Lower leg skin (tissue), 4 donors: ENCODE results near the gene PTK7. TPM values are rescaled to one million over a fixed set of nuclear protein-coding genes. Genes with fewer than 3 reads are reported as not detected.

Experiments used
- DNase-seq, 2 donors: peaks; one replicate each; pipeline ENCODE4 v3.0.0-alpha.2; 2019; ENCODE audit warnings: low spot score in 2 of 2
- H3K4me3 ChIP-seq: fragments of 200-600 bp; sonication (generic); 2 replicates; pipeline ENCODE4 v1.5.1; 2017; ENCODE audit warnings: mild to moderate bottlenecking, low read depth; ENCODE audit not compliant: poor library complexity, severe bottlenecking
- POLR2A ChIP-seq, 2 donors: fragments of 450-650 bp; IDR thresholded peaks; one replicate each; pipeline ENCODE4 v1.6.1; 2016 to 2017; ENCODE audit warnings: antibody characterized with exemption in 2 of 2, mild to moderate bottlenecking in 1 of 2, moderate library complexity in 1 of 2
- WGBS, 2 donors: methylation state at CpG; one replicate each; pipeline ENCODE4 v1.1.5; 2018; 5-methylcytosine and 5-hydroxymethylcytosine counted together
- intact Hi-C: fragments of 100-400 bp; cut with DNase I; formaldehyde crosslinking; loops from one replicate; pipeline ENCODE4 v1.15.0; 2023; ENCODE audit warnings: low total_unique reads
- total RNA-seq, 4 donors: library from RNA; depleted of rRNA; stranded (reverse); fragments of >200 nt; gene quantifications; one replicate each; pipeline ENCODE4 v1.1.0, GENCODE V29; 2016
- TF ChIP-seq, protein P1 (sequence below), 3 donors: fragments of 450-650 bp; IDR thresholded peaks; one replicate each; pipeline ENCODE4 v1.5.1; 2016; ENCODE audit warnings: antibody characterized with exemption in 3 of 3, mild to moderate bottlenecking in 3 of 3, moderate library complexity in 2 of 3

PTK7 gene
- total RNA-seq, 4 donors from 2014 or later = 40.9 to 51.9 (median 49.7) TPM

GRCh38 chr6:43183441-43183840 is 107.3 kb downstream of the PTK7 start:
- no peak overlapping the region for H3K4me3 ChIP-seq
- 96 to 98% methylated on average over 4 of the region's 4 CpGs for WGBS, 2 donors
- no peak for TF ChIP-seq POLR2A (IDR thresholded peaks at IDR 0.05)
- TF ChIP-seq, protein P1, sequence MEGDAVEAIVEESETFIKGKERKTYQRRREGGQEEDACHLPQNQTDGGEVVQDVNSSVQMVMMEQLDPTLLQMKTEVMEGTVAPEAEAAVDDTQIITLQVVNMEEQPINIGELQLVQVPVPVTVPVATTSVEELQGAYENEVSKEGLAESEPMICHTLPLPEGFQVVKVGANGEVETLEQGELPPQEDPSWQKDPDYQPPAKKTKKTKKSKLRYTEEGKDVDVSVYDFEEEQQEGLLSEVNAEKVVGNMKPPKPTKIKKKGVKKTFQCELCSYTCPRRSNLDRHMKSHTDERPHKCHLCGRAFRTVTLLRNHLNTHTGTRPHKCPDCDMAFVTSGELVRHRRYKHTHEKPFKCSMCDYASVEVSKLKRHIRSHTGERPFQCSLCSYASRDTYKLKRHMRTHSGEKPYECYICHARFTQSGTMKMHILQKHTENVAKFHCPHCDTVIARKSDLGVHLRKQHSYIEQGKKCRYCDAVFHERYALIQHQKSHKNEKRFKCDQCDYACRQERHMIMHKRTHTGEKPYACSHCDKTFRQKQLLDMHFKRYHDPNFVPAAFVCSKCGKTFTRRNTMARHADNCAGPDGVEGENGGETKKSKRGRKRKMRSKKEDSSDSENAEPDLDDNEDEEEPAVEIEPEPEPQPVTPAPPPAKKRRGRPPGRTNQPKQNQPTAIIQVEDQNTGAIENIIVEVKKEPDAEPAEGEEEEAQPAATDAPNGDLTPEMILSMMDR (IDR thresholded peaks at IDR 0.05) = no peak
- intact Hi-C loops = no loop called here
- no peak for DNase-seq

- intact Hi-C loops = no loop called here
- 78 to 81% methylated on average over 19 to 21 of the region's 21 CpGs for WGBS, 2 donors
- no peak for TF ChIP-seq POLR2A (IDR thresholded peaks at IDR 0.05)
- TF ChIP-seq, protein P1 (IDR thresholded peaks at IDR 0.05) = no peak
- H3K4me3 ChIP-seq = no peak overlapping the region
- DNase-seq = no peak
These were observed 108.3 kb downstream of the PTK7 start for GRCh38 chr6:43184268-43184985.

GRCh38 chr6:43185391-43185985 is 109.4 kb downstream of the PTK7 start:
- intact Hi-C loops = no loop called here
- no peak overlapping the region for H3K4me3 ChIP-seq
- TF ChIP-seq, protein P1 (IDR thresholded peaks at IDR 0.05) = no peak
- no peak for TF ChIP-seq POLR2A (IDR thresholded peaks at IDR 0.05)
- WGBS, 2 donors = 60 to 78% methylated on average over 5 of the region's 5 CpGs
- DNase-seq = no peak

DNA sequence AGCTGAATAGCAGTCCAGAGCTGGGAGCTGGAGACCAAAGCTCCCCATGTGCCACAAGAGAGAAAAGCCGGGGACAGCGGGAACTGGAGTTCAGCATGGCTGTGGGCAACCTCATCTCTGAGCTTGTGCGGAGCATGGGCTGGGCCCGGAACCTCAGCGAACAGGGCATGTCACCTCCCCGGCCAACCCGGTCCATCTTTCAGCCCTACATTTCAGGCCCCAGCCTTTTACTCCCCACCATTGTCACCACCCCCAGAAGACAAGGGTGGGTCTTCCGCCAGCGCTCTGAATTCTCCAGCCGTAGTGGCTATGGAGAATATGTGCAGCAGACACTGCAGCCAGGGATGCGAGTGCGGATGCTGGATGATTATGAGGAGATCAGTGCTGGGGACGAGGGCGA is 109.9 kb downstream of the PTK7 start:
- DNase-seq = no peak
- no peak overlapping the region for H3K4me3 ChIP-seq
- TF ChIP-seq, protein P1 (IDR thresholded peaks at IDR 0.05) = no peak
- no peak for TF ChIP-seq POLR2A (IDR thresholded peaks at IDR 0.05)
- WGBS, 2 donors = 93 to 96% methylated on average over 14 of the region's 14 CpGs
- intact Hi-C loops = no loop called here

GRCh38 chr6:43186706-43187105 is 110.6 kb downstream of the PTK7 start:
- intact Hi-C loops = no loop called here
- WGBS, 2 donors = 60 to 62% methylated on average over 4 of the region's 4 CpGs
- TF ChIP-seq, protein P1 (IDR thresholded peaks at IDR 0.05) = no peak
- no peak for TF ChIP-seq POLR2A (IDR thresholded peaks at IDR 0.05)
- DNase-seq = no peak
- H3K4me3 ChIP-seq = no peak overlapping the region
